GM18858 (cell line): ENCODE results near the gene SF1.
"Not testable (repeated sequence)": the region's sequence is repeated elsewhere in the genome, so short reads cannot be mapped to it uniquely, and the experiment has no call there.

Source experiments
- ATAC-seq: cut with Tn5 transposase; IDR thresholded peaks from one replicate; pipeline ENCODE4 v1.9.1; 2021; ENCODE audit not compliant: unreplicated experiment

The SF1 gene

GRCh38 chr11:64778473-64779298 is at the start of gene SF1:
Gene SF1, minus strand, starts transcription at chr11:64778542. Its CDS starts 150 bp downstream, at chr11:64778392.
- ATAC-seq: peak; percentile 64

GRCh38 chr11:64827451-64827839 is 49.1 kb upstream of the SF1 start:
- ATAC-seq: no peak

- ATAC-seq: no peak
Measured at GRCh38 chr11:64826578-64827450, 48.5 kb upstream of the SF1 start.

GRCh38 chr11:64826062-64826461 is 47.7 kb upstream of the SF1 start:
- ATAC-seq: no peak

- no peak for ATAC-seq
Measured at GRCh38 chr11:64823568-64824119, 45.3 kb upstream of the SF1 start.

- ATAC-seq: no peak
Measured at GRCh38 chr11:64817476-64817875, 39.1 kb upstream of the SF1 start.

- not testable (repeated sequence) for ATAC-seq
Measured at GRCh38 chr11:64815433-64815832, 37.1 kb upstream of the SF1 start.

- ATAC-seq: peak; percentile 39
Measured at GRCh38 chr11:64814712-64815187, 36.4 kb upstream of the SF1 start.

GRCh38 chr11:64813826-64814225 is 35.5 kb upstream of the SF1 start:
- no peak for ATAC-seq

- ATAC-seq: no peak
Measured at GRCh38 chr11:64810891-64811272, 32.5 kb upstream of the SF1 start.

- no peak for ATAC-seq
Measured at GRCh38 chr11:64810271-64810890, 32.0 kb upstream of the SF1 start, which contains the start of gene MEN1. Gene MEN1, minus strand, starts transcription at chr11:64810551. Its CDS starts 442 bp downstream, at chr11:64810109.

GRCh38 chr11:64809781-64810241 is 31.5 kb upstream of the SF1 start:
- ATAC-seq: no peak

GRCh38 chr11:64805481-64805880 is 27.1 kb upstream of the SF1 start:
- no peak for ATAC-seq

GRCh38 chr11:64804346-64805210 is 26.2 kb upstream of the SF1 start:
- no peak for ATAC-seq

GRCh38 chr11:64803846-64804345 is 25.6 kb upstream of the SF1 start:
- ATAC-seq: no peak

- ATAC-seq: no peak
Measured at GRCh38 chr11:64803158-64803845, 25.0 kb upstream of the SF1 start, which contains the start of gene MAP4K2. Gene MAP4K2, minus strand, starts transcription at chr11:64803214. Its CDS starts 65 bp downstream, at chr11:64803149.

- no peak for ATAC-seq
Measured at GRCh38 chr11:64802370-64803157, 24.2 kb upstream of the SF1 start.
